ENCODE results near the gene GAPVD1. TPM values are rescaled to one million over a fixed set of nuclear protein-coding genes. Genes with fewer than 3 reads are reported as not detected.

The GAPVD1 gene
- total RNA-seq, 1 donor from 2014 or later: 49.5 TPM

GRCh38 chr9:125380406-125380805 is 118.8 kb downstream of the GAPVD1 start:
- DNase-seq (ENCODE audit: low spot score, unreplicated experiment): no peak
- Mint-ChIP-seq H3K9me3 (ENCODE audit: low read depth) (no peaks in the 10 kb centered on the region), H3K36me3 (ENCODE audit: insufficient read depth) (no peaks in the 10 kb centered on the region), H3K27ac (no peak overlapping the region), H3K4me1 (ENCODE audit: low read depth) (no peaks in the 10 kb centered on the region), H3K4me3 (ENCODE audit: low read depth) (no peak overlapping the region), H3K27me3 (peaks cover 7% of the 10 kb centered on the region)
- TF ChIP-seq CTCF (IDR thresholded peaks at IDR 0.05; ENCODE audit: unreplicated experiment): no peak

GRCh38 chr9:125387861-125388524 is 126.4 kb downstream of the GAPVD1 start:
- DNase-seq (ENCODE audit: low spot score, unreplicated experiment): no peak
- H3K27me3 Mint-ChIP-seq: no peaks in the 10 kb centered on the region
- no peak overlapping the region for H3K4me3 Mint-ChIP-seq (ENCODE audit: low read depth)
- H3K27ac Mint-ChIP-seq: no peak overlapping the region
- H3K4me1 Mint-ChIP-seq (ENCODE audit: low read depth): no peaks in the 10 kb centered on the region
- H3K9me3 Mint-ChIP-seq (ENCODE audit: low read depth): no peaks in the 10 kb centered on the region
- no peaks in the 10 kb centered on the region for H3K36me3 Mint-ChIP-seq (ENCODE audit: insufficient read depth)
- no peak for TF ChIP-seq CTCF (IDR thresholded peaks at IDR 0.05; ENCODE audit: unreplicated experiment)

GRCh38 chr9:125388978-125389377 is 127.4 kb downstream of the GAPVD1 start:
- no peak for TF ChIP-seq CTCF (IDR thresholded peaks at IDR 0.05; ENCODE audit: unreplicated experiment)
- no peaks in the 10 kb centered on the region for H3K9me3 Mint-ChIP-seq (ENCODE audit: low read depth)
- no peak for DNase-seq (ENCODE audit: low spot score, unreplicated experiment)
- H3K4me1 Mint-ChIP-seq (ENCODE audit: low read depth): no peaks in the 10 kb centered on the region
- H3K27me3 Mint-ChIP-seq: no peaks in the 10 kb centered on the region
- no peak overlapping the region for H3K4me3 Mint-ChIP-seq (ENCODE audit: low read depth)
- no peak overlapping the region for H3K27ac Mint-ChIP-seq
- H3K36me3 Mint-ChIP-seq (ENCODE audit: insufficient read depth): no peaks in the 10 kb centered on the region

- no peak for TF ChIP-seq CTCF (IDR thresholded peaks at IDR 0.05; ENCODE audit: unreplicated experiment)
- Mint-ChIP-seq H3K27ac (no peak overlapping the region), H3K27me3 (no peaks in the 10 kb centered on the region), H3K36me3 (ENCODE audit: insufficient read depth) (no peaks in the 10 kb centered on the region), H3K4me1 (ENCODE audit: low read depth) (no peaks in the 10 kb centered on the region), H3K4me3 (ENCODE audit: low read depth) (no peak overlapping the region), H3K9me3 (ENCODE audit: low read depth) (no peaks in the 10 kb centered on the region)
- no peak for DNase-seq (ENCODE audit: low spot score, unreplicated experiment)
These were observed 130.1 kb downstream of the GAPVD1 start for GRCh38 chr9:125391704-125392103.

- no peaks in the 10 kb centered on the region for H3K4me1 Mint-ChIP-seq (ENCODE audit: low read depth)
- no peak for TF ChIP-seq CTCF (IDR thresholded peaks at IDR 0.05; ENCODE audit: unreplicated experiment)
- H3K27ac Mint-ChIP-seq: no peak overlapping the region
- no peak overlapping the region for H3K4me3 Mint-ChIP-seq (ENCODE audit: low read depth)
- no peaks in the 10 kb centered on the region for H3K27me3 Mint-ChIP-seq
- no peaks in the 10 kb centered on the region for H3K9me3 Mint-ChIP-seq (ENCODE audit: low read depth)
- no peak for DNase-seq (ENCODE audit: low spot score, unreplicated experiment)
- H3K36me3 Mint-ChIP-seq (ENCODE audit: insufficient read depth): no peaks in the 10 kb centered on the region
These were observed 131.8 kb downstream of the GAPVD1 start for GRCh38 chr9:125393426-125393825.
